GM18951 (cell line): ENCODE data around the gene ATXN2.
"Not testable (repeated sequence)": the region's sequence is repeated elsewhere in the genome, so short reads cannot be mapped to it uniquely, and the experiment has no call there.

Experiments used
- POLR2A ChIP-seq: IDR thresholded peaks from 4 replicates; pipeline ENCODE4 v1.6.1; 2011; ENCODE audit warnings: mild to moderate bottlenecking; ENCODE audit not compliant: insufficient read length, insufficient read depth; ENCODE audit errors: extremely low read depth
- in situ Hi-C: fragments of 300-500 bp; cut with MboI; formaldehyde crosslinking; loops from one replicate; pipeline ENCODE4 v1.12.0; 2022; ENCODE audit warnings: low sequenced_read_pairs, mixed read lengths, inconsistent platforms; ENCODE audit not compliant: unreplicated experiment

Gene ATXN2

DNA sequence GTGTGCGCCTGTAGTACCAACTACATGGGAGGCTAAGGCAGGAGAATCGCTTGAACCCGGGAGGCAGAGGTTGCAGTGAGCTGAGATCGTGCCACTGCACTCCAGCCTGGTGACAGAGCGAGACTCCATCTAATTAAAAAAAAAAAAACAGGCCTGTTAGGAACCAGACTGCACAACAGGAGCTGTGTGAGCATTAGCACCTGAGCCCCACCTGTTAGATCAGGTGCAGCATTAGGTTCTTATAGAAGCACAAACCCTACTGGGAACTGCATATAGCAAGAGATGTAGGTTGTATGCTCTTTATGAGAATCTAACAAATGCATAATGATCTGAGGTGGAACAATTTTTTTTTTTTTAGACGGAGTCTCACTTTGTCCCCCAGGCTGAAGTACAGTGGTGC is 8.6 kb downstream of the ATXN2 start:
- TF ChIP-seq POLR2A, result no peak
- in situ Hi-C loops, result no loop called here

DNA sequence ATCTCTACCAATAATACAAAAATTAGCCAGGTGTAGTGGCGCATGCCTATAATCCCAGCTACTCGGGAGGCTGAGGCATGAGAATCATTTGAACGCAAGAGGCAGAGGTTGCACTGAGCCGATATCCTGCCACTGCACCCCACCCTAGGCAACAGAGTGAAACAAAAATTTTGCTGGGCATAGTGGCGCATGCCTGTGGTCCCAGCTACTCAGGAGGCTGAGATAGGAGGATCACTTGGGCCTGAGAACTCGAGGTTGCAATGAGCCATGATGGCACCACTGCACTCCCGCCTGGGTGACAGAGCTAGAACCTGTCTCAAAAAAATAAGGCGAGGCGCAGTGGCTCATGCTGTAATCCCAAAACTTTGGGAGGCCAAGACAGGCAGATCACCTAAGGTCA is 9.5 kb downstream of the ATXN2 start:
- in situ Hi-C loops, result no loop called here

DNA sequence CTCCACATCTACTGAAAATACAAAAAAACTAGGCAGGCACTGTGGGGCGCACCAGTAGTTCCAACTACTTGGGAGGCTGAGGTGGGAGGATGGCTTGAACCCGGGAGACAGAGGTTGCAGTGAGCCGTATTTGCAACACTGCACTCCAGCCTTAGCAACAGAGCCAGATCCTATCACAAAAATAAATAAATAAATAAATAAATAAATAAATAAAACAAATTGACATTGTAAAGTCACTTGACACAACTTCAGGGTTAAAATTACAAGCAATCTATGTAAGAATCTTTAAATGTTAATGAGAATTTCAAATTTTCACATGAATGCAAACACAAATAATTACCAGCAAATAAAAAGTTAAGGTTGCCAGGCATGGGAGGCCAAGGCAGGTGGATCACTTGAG is 11.1 kb downstream of the ATXN2 start:
- TF ChIP-seq POLR2A, result no peak
- in situ Hi-C loops, result no loop called here

More for the DNA sequence above, 9.5 kb downstream of the ATXN2 start:
- TF ChIP-seq POLR2A, result no peak

DNA sequence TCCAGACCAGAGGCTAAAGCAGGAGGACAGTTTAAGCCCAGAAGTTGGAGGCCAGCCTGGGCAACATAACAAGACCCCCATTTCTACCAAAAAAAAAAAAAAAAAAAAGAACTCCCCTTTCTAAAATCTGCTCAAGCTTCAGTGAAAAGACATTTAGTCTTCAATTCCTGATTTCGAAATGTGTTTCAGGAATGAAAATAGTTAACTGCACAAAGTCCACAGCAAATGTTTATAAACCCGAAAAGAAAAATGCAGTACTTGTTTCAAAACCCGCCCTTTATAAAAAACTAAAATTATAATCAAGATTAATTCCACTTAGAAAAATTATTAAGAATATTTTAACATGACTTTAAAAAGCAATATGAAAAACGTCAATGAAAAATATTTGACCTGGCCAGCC is 12.1 kb downstream of the ATXN2 start:
- in situ Hi-C loops, result no loop called here

DNA sequence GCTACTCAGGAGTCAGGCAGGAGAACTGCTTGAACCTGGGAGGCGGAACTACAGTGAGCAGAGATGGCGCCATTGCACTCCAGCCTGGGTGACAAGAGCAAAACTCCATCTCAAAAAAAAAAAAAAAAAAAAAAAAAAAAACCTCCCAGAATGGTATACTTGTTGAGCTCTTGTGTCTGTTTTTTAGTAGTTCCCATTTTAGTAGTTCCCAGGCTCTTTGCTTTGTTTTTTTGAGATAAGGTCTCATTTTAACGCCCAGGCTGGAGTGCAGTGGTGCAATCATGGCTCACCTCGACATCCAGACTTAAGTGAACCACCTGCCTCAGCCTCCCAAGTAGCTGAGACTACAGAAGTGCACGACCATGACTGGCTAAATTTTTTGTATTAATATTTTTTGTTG is 13.4 kb downstream of the ATXN2 start:
- TF ChIP-seq POLR2A, result no peak
- in situ Hi-C loops, result no loop called here

More for the DNA sequence above, 12.1 kb downstream of the ATXN2 start:
- TF ChIP-seq POLR2A, result no peak

DNA sequence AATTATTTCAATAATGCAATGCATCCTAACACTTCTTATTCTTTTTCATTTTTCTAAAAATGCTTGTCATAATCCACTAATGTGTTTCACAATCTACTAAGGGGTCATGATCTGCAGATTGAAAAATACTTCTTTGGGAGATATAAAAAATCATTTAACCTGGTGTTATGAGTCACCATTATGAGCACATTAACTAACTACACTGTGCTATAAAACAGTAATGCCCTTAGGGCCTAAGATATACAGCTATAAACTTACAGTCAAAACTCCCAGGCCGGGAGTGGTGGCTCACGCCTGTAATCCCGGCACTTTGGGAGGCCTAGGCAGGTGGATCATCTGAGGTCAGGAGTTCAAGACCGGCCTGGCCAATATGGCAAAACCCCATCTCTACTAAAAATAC is 14.2 kb downstream of the ATXN2 start:
- no peak for TF ChIP-seq POLR2A
- in situ Hi-C loops, result no loop called here

DNA sequence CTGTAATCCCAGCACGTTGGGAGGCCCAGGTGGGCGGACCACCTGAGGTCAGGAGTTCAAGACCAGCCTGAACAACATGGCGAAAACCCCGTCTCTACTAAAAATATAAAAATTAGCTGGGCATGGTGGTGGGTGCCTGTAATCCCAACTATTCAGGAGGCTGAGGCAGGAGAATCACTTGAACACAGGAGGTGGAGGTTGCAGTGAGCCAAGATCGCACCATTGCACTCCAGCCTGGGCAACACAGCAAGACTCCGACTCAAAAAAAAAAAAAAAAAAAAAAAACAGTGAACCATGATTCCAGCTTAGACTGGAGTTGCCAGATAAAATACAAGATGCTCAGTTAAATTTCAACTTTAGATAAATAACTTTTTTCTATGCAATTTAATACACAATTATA is 15.6 kb downstream of the ATXN2 start:
- in situ Hi-C loops, result not testable (repeated sequence)

DNA sequence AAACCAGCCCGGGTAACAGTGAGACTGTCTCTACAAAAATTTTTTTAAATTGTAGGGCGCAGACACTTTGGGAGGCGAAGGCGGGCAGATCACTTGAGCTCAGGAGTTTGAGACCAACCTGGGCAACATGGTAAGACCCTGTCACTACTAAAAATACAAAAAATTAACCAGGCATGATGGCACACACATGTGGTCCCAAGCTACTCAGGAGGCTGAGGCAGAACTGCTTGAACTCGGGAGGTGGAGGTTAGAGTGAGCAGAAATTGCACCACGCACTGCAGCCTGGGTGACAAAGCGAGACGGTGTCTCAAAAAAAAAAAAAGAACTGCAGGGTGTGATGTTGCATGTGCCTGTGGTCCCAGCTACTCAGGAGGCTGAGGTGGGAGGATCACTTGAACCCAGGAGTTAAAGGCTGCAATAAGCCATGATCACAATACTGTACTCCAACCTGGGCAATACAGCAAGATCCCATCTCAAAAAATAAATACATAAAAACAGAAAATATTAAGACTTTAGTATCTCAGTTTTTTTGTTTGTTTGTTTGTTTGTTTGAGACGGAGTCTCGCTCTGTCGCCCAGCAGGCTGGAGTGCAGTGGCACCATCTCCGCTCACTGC is 16.9 kb downstream of the ATXN2 start:
- in situ Hi-C loops, result no loop called here
- TF ChIP-seq POLR2A, result no peak

DNA sequence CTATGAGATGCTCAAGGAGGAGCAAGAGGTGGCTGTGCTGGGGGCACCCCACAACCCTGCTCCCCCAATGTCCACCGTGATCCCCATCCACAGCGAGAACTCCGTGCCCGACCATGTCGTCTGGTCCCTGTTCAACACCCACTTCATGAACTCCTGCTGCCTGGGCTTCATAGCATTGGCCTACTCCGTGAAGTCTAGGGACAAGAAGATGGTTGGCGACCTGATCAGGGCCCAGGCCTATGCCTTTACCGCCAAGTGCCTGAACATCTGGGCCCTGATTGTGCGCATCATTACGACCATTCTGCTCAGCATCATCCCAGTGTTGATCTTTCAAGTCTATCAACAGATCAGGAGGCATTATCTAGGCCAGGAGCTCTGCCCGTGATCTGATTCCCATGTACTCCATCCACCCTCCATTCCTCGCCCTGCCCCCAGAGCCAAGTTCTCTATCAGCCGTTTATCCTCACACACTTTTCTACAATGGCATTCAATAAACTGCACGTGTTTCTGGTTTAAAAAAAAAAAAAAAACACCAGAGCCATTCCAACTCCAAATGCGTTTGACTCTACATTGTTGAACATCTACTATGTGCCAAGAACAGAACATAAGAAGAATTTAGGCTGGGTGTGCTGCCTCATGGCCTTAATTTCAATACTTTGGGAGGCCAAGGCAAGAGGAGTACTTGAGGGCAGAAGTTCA is 17.5 kb downstream of the ATXN2 start:
- TF ChIP-seq POLR2A, result no peak
- in situ Hi-C loops, result no loop called here

DNA sequence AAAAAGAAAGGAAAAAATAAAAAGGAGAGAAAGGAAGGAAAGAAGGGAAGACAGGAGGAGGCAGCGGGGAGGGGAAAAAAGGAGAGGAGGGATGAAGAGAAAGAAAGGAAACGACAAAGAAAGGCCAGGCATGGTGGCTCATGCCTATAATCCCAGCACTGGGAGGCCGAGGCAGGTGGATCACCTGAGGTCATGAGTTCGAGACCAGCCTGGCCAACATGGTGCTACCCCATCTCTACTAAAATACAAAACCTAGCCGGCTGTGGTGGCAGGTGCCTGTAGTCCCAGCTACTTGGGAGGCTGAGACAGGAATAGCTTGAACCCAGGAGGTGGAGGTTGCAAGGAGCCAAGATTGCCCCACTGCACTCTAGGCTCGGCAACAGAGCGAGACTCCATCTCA is 18.4 kb downstream of the ATXN2 start:
- no peak for TF ChIP-seq POLR2A
- in situ Hi-C loops, result no loop called here

DNA sequence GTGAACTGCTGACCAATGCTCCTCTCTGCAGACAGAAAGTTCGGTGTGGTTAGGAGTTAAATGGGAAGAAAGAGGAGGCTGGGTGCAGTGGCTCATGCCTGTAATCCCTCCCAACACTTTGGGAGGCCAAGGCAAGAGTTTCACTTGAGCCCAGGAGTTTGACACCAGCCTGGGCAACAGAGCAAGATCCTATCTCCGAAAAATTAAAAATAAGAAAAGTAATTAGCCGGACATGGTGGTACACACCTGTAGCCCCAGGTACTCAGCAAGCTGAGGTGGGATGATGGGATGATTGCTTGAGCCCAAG is 19.0 kb downstream of the ATXN2 start:
- TF ChIP-seq POLR2A, result no peak
- in situ Hi-C loops, result no loop called here

DNA sequence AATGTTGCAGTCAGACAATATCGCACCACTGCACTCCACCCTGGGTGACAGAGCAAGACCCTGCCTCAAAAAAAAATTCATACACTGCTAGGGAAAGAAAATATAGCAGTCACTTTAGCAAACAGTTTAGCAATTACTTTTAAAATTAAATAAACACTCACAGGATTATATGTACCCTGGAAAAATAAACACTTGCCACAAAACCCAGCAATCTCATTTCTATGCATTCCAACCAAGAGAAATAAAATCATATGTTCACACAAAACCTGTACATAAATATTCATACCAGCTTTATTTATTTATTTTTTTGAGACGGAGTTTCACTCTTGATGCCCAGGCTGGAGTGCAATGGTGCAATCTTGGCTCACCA is 20.2 kb downstream of the ATXN2 start:
- in situ Hi-C loops, result no loop called here
- TF ChIP-seq POLR2A, result no peak

DNA sequence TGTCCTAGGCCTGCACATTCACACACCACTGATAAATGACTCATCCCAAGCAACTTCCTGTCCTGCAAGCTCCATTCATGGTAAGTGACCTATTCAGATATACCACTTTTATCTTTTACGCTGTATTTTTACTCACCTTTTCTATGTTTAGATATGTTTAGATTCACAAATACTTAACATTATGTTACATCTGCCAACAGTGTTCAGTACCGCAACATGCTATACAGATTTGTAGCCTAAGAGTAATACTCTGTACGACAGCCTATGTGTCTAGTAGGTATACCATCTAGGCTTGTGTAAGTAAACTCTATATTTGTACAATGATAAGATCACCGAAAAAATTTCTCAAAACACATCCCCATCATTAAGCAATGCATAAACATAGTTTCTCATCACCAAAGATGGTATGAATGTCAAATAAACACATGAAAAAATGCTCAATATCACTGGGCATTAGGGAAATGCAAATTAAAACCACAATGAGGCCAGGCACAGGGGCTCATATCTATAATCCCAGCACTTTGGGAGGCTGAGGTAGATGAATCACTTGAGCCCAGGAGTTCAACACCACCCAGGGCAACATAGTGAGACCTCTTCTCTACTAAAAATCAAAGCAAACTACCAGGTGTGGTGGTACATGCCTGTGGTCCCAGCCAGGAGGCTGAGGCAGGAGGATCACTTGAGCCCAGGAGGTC is 20.7 kb downstream of the ATXN2 start:
- no peak for TF ChIP-seq POLR2A
- in situ Hi-C loops, result no loop called here

DNA sequence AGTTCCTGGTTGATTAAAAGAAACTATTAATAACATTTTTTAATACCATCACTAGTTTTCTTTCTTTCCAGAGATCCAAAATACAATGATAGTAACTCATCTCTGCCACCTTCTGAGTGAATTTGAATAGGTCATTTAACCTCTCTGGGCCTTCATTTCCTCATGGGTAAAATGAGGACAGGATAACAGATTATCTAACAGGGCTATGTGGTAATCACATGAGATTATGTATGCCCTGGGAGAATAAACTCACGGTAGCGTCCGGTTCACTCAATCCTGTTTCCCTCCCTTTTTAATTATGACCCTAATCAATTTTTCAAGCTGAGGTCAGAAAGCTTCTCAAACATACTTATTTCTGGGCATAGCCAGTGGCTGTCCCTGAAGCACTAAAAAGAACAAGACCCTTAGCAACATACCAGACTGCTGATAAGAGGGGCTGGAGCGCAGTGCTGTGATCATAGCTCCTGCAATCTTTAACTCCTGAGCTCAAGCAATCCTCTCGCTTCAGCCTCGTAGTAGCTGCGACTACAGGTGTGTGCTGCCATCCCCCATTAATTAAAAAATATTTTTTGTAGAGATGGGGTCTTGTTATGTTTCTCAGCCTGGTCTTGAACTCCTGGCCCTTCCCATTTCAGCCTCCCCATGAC is 24.2 kb downstream of the ATXN2 start:
- TF ChIP-seq POLR2A, result no peak
- in situ Hi-C loops, result no loop called here
